SW480 (cell line): Measurements from ENCODE around the gene GRIK3.

Source experiments
- DNase-seq: peaks from one replicate; pipeline ENCODE4 v3.0.0-alpha.2; 2016; ENCODE audit warnings: low spot score

Gene GRIK3

GRCh38 chr1:36822648-36823047, 211.7 kb downstream of the GRIK3 start:
- DNase-seq, result no peak

- no peak for DNase-seq
Observed at GRCh38 chr1:36821386-36821785, 212.9 kb downstream of the GRIK3 start.

GRCh38 chr1:36818771-36819170, 215.5 kb downstream of the GRIK3 start:
- no peak for DNase-seq

GRCh38 chr1:36816348-36816747, 218.0 kb downstream of the GRIK3 start:
- no peak for DNase-seq

- no peak for DNase-seq
Observed at GRCh38 chr1:36814774-36815173, 219.5 kb downstream of the GRIK3 start.

GRCh38 chr1:36814083-36814482, 220.2 kb downstream of the GRIK3 start:
- DNase-seq, result no peak

GRCh38 chr1:36807262-36807661, 227.1 kb downstream of the GRIK3 start:
- DNase-seq, result no peak

GRCh38 chr1:36805979-36806640, 228.2 kb downstream of the GRIK3 start:
- DNase-seq, result no peak

- DNase-seq, result no peak
Observed at GRCh38 chr1:36804669-36805314, 229.5 kb downstream of the GRIK3 start.

GRCh38 chr1:36803868-36804570, 230.3 kb downstream of the GRIK3 start:
- DNase-seq, result no peak

- no peak for DNase-seq
Observed at GRCh38 chr1:36802018-36802417, 232.3 kb downstream of the GRIK3 start.

GRCh38 chr1:36797761-36798160, 236.6 kb downstream of the GRIK3 start:
- no peak for DNase-seq

- DNase-seq, result no peak
Observed at GRCh38 chr1:36796733-36797132, 237.6 kb downstream of the GRIK3 start.

- DNase-seq, result no peak
Observed at GRCh38 chr1:36796106-36796590, 238.2 kb downstream of the GRIK3 start.

- no peak for DNase-seq
Observed at GRCh38 chr1:36794460-36794859, 239.9 kb downstream of the GRIK3 start.

GRCh38 chr1:36793452-36793851, 240.9 kb downstream of the GRIK3 start:
- DNase-seq, result no peak

GRCh38 chr1:36792292-36792691, 242.0 kb downstream of the GRIK3 start:
- DNase-seq, result no peak

- DNase-seq, result no peak
Observed at GRCh38 chr1:36790191-36790590, 244.1 kb downstream of the GRIK3 start.

GRCh38 chr1:36789535-36789934, 244.8 kb downstream of the GRIK3 start:
- DNase-seq, result no peak

GRCh38 chr1:36787312-36787913, 246.9 kb downstream of the GRIK3 start:
- DNase-seq, result no peak

GRCh38 chr1:36786425-36786824, 247.9 kb downstream of the GRIK3 start:
- DNase-seq, result no peak

GRCh38 chr1:36784147-36784859, 250.0 kb downstream of the GRIK3 start:
- DNase-seq, result no peak
